Right renal pelvis (tissue), 4 donors: ENCODE results near the gene ZBTB1. TPM values are rescaled to one million over a fixed set of nuclear protein-coding genes. Genes with fewer than 3 reads are reported as not detected.

Experiments used
- DNase-seq, 4 donors: peaks; one replicate each; pipeline ENCODE4 v3.0.0-alpha.2; 2013; ENCODE audit warnings: low read depth in 4 of 4, low spot score in 3 of 4, missing footprints in 1 of 4
- polyA plus RNA-seq, 4 donors: library from polyadenylated mRNA; unstranded; fragments of 120-200 nt; gene quantifications; one replicate each; pipeline ENCODE4 v1.2.1, GENCODE V29; 2013; ENCODE audit not compliant: insufficient read length in 4 of 4

Gene ZBTB1, protein sequence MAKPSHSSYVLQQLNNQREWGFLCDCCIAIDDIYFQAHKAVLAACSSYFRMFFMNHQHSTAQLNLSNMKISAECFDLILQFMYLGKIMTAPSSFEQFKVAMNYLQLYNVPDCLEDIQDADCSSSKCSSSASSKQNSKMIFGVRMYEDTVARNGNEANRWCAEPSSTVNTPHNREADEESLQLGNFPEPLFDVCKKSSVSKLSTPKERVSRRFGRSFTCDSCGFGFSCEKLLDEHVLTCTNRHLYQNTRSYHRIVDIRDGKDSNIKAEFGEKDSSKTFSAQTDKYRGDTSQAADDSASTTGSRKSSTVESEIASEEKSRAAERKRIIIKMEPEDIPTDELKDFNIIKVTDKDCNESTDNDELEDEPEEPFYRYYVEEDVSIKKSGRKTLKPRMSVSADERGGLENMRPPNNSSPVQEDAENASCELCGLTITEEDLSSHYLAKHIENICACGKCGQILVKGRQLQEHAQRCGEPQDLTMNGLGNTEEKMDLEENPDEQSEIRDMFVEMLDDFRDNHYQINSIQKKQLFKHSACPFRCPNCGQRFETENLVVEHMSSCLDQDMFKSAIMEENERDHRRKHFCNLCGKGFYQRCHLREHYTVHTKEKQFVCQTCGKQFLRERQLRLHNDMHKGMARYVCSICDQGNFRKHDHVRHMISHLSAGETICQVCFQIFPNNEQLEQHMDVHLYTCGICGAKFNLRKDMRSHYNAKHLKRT
- 10 to 100 TPM; 52.0 to 73.9 (median 65.8) TPM for polyA plus RNA-seq

DNA sequence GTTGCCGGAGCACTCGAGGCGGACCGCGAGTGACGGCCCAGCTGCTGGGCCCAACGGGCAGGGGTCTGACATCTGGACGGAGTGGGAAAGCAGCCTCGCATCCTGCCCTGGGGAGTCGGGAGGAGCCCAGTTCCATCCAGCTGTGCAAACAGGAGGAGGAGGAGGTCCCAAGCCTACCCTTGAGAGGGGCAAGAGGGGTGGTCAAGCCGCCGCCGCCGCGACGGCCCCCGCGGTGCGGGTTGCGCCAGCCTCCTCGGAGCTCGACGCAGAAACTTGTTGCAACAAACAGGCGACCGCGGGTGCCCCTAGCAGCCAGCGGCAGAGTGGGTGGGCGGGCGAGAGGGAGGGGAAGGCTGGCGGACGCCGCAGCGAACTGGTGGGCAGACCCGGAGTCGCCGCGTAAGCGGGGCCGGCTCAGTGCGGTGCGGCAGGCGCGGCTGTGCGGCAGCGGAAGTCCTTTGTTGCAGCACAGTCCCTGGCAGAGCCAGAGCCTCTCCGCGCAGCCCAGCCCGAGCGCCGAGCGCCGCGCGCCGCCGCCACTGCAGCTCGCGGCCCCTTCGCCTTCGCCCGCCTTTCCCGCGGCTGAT, at the start of gene ZBTB1:
Gene ZBTB1, plus strand, starts transcription at position 461 of the 587 bp plus-strand sequence. CDS start 16,735 bp downstream, outside the sequence.
- peak in 3 of 4 donors; percentile 53 to 74 (median 57) for DNase-seq

GRCh38 chr14:64459405-64460136, 45.0 kb upstream of the ZBTB1 start:
- DNase-seq, result no peak

GRCh38 chr14:64461221-64461620, 43.3 kb upstream of the ZBTB1 start:
- DNase-seq, result no peak

- no peak for DNase-seq
Observed at GRCh38 chr14:64463195-64463594, 41.4 kb upstream of the ZBTB1 start.

DNA sequence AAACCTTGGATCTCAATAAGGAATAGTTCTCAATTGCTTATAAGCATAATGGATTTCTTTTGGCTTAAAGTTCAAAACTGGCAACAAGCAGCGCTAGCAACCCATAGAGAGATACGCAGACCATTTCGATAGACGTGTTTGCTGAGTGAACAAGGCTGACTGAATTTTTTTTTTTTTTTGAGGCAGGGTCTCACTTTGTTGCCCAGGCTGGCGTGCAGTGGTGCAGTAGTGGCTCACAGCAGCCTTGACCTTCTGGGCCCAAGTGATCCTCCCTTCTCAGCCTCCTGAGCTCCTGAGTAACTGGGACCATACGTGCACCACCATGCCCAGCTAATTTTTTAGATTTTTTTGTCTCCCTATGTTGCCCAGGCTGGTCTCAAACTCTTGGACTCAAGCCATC, 40.7 kb upstream of the ZBTB1 start:
- DNase-seq, result no peak

GRCh38 chr14:64464651-64465050, 39.9 kb upstream of the ZBTB1 start:
- DNase-seq, result no peak

DNA sequence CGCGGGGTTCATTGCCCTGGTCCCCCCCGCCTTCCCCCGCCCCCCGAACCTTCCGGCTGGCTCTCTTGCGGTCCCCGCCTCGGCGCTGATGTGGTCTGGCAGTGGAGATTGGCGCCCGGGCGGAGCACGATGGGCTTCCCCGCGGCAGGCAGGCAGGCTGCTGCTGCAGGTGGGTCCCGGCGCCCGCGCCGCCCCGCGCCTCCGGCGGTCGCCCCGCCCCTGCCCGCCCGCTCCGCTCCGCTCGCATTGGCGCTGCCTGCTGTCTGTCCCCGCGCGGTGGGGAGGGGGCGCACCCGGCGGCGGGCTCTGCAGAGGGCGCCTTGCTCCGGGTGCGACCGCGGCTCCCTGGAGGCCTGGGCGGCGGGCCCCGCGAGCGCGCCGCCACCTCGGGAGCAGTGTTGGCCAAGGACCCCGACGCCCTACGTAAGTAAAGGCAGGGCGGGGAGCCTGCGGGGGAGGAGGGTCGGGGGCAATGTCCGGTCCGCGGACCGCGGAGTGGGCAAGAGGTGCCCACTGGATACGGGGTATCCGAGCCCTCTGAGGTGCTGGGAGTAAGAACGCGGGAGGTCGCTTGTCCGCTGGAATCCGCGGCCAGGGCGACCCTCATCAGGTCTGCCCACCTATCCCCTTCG, 39.3 kb upstream of the ZBTB1 start, which contains the start of gene AKAP5:
Gene AKAP5, plus strand, starts transcription at position 309 of the 632 bp plus-strand sequence. CDS start 2,896 bp downstream, outside the sequence.
- DNase-seq, result peak in 2 of 4 donors; percentile 45 to 60

DNA sequence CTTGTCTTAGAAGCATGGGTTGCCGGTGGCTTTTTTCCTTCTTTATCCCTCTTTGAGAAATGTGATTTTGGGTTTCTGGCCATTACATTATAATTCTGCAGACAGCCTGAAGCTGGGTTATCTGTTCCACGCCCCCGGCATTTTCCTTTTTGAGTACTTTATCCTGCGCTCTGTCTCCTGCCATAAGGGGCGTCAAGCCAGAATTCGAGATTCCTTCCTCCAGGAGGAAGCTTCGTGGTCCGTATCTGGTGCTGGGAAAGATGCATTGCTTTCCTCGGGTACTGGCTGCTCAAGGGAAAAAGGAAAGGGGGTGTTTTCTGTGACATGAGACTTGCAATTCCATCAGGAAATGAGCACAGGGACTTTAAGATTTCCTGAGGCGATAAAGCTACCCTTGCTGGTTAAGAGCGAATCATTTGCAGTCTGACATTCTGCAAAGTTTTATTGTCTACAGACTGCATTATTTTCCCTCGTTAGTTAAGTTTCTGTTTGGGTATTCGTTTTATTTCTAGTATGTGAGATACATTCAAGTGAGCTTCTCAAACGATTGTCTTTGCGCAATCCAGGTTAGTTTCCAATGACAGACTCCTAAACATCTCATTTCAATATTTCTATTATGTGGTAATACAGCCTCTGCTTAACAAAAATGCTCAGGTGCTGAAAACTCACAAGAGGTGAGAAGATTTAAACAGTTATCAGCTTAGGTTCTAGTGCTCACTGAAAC, 38.6 kb upstream of the ZBTB1 start:
- no peak for DNase-seq

DNA sequence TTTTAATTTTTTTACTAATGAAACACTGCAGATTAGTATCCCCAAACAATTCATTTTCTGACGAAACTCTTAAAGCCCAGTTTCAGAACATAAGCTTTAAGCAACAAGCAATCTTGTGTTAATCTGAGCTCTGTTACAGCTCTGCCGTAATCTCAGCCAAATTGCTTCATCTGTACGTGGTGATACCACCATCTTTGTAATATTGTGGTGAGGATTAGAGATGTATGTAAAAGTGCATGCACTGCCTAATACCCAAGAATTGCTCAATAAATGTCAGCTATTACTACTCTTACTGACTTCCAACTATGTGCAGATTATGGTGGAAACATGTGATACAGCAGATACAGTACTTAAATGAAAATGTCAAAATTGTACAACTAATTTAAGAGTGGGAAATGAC, 37.5 kb upstream of the ZBTB1 start:
- DNase-seq, result no peak

- DNase-seq, result no peak
Observed at GRCh38 chr14:64467566-64467965, 37.0 kb upstream of the ZBTB1 start.

DNA sequence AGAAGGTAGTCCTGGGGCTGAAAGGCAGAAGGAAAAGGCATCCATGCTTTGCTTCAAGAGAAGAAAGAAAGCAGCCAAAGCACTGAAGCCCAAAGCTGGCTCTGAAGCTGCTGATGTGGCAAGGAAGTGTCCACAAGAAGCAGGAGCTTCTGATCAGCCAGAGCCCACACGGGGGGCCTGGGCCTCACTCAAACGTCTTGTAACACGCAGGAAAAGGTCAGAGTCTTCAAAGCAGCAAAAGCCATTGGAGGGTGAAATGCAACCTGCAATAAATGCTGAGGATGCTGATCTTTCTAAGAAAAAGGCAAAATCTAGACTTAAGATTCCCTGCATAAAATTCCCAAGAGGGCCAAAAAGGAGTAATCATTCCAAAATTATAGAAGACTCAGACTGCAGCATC, 36.1 kb upstream of the ZBTB1 start:
- no peak for DNase-seq

GRCh38 chr14:64474041-64474440, 30.5 kb upstream of the ZBTB1 start:
- DNase-seq, result no peak

DNA sequence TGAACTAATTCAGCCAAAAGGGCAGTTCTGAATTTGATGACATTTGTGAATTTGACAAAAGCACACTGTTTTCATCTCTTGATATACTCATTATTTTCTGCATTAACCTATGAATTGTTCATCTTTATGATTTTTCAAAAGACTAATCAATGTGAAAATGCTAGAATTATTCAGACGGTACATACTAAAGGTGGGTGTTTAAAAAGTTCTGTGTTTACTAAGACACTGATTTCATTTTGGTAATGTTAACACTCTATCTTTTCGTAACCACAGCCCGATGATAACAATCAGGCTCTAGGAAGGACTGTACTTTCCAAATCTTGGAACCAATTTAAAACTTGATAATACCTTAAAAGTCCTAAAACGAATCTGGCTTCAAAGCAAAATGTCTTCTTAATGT, 29.9 kb upstream of the ZBTB1 start:
- no peak for DNase-seq

GRCh38 chr14:64475585-64476273, 28.8 kb upstream of the ZBTB1 start:
- DNase-seq, result no peak

DNA sequence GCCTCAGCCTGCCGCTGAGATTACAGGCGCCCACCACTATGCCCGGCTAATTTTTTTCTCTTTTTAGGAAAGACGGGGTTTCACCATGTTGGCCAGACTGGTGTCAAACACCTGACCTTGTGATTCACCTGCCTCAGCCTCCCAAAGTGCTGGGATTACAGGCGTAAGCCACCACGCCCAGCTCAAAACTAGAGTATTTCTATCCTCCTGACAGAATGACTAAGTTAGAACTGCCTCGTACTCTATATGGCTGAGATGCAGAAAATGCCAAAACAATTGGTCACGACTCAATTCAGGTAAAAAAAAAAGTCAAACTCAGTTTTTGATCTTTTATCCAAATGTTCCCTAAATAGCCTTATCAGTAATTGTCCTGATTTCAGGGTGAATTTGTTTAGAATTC, 28.1 kb upstream of the ZBTB1 start:
- DNase-seq, result no peak

DNA sequence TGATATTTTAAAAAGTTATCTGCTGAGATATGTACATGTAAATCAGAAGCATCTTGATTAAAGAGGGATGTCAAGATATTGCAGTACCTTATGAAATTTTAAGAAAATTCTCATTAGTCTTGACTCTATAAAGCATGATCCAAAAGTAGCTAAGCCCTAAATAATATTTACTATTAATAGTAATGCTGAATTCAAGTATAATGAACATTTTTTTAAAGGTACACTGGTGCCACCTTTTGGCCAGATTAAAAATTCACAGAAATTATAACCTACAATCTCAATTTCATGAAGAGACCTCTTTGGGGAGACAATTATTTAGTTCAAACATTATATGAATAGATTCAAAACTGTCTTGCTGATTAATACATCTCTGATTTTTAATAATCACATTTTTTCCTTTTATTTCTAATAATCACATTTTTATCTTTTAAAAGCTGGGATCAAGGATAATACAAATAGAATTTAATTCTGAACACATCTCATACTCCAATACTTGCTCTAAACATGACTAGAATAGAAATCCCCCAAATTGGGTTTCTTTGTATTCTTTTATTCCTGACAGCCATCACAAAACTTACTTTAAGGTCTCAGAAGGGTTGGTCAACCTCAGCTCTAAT, 25.8 kb upstream of the ZBTB1 start:
- no peak for DNase-seq

- DNase-seq, result no peak
Observed at GRCh38 chr14:64488590-64489099, 15.9 kb upstream of the ZBTB1 start.

DNA sequence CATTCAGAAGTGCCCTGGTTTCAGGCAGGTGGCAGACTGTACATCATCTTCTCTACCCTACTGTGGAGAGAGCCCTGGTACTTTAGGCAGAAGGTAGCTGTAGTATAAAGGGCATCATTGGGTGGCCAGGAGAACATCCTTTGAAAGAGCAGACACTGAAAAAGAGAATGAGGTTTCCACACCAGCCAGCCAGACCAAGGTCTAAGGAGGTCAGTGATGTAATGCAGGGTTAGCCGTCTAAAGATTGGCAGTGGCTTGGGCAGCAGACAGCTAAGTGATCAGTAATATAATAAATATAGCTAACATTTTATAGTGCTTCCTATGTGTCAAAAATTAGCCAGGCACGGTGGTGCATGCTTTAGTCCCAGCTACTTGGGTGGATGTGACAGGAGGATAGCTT, 12.9 kb upstream of the ZBTB1 start:
- DNase-seq, result no peak
